Body of pancreas (tissue), 4 donors: ENCODE data around the gene ZPR1. TPM values are rescaled to one million over a fixed set of nuclear protein-coding genes. Genes with fewer than 3 reads are reported as not detected.

Source experiments
- ATAC-seq: fragments of 150-250 bp; one replicate; pipeline ENCODE4 v1.9.1; 2016
- DNase-seq, 4 donors: peaks; one replicate each; pipeline ENCODE4 v3.0.0-alpha.2; 2019
- H3K27ac ChIP-seq, 4 donors: fragments of 200-600 bp; sonication (generic); 1 replicate in 3 of 4; 2 replicates in 1 of 4; pipeline versions ENCODE4 v1.5.1 to v1.6.1; 2016 to 2019; ENCODE audit warnings: mild to moderate bottlenecking in 1 of 4, mixed read lengths in 1 of 4, moderate library complexity in 1 of 4
- H3K27me3 ChIP-seq, 2 donors: fragments of 200-600 bp; sonication (generic); one replicate each; pipeline ENCODE4 v1.6.0; 2016; ENCODE audit warnings: mild to moderate bottlenecking in 1 of 2
- H3K36me3 ChIP-seq, 2 donors: fragments of 200-600 bp; sonication (generic); replicated peaks in 1 of 2; 2 replicates each; pipeline ENCODE4 v1.5.1; 2016; ENCODE audit warnings: low read depth in 2 of 2; ENCODE audit not compliant: insufficient read depth in 1 of 2
- H3K4me1 ChIP-seq: fragments of 200-600 bp; sonication (generic); one replicate; pipeline ENCODE4 v1.6.0; 2016
- H3K4me3 ChIP-seq, 2 donors: fragments of 200-600 bp; sonication (generic); 1 replicate in 1 of 2; 2 replicates in 1 of 2; pipeline ENCODE4 v1.5.1; 2016 to 2019
- H3K9me3 ChIP-seq, 3 donors: fragments of 200-600 bp; sonication (generic); 1 replicate in 2 of 3; 2 replicates in 1 of 3; pipeline ENCODE4 v1.5.1; 2016
- CTCF ChIP-seq, 7 experiments: fragments of 450-650 bp in 4 of 7; fragments of 200-600 bp in 3 of 7; sonication (generic) in 3 of 7; IDR thresholded peaks; one replicate each; pipeline ENCODE4 v1.5.1; 2016 to 2019; ENCODE audit warnings: antibody characterized with exemption in 7 of 7
- POLR2A ChIP-seq, 3 donors: fragments of 450-650 bp; IDR thresholded peaks; one replicate each; pipeline ENCODE4 v1.6.1; 2016; ENCODE audit warnings: antibody characterized with exemption in 3 of 3, mild to moderate bottlenecking in 2 of 3
- WGBS, 2 donors: methylation state at CpG; one replicate each; pipeline ENCODE4 v1.1.5; 2017; 5-methylcytosine and 5-hydroxymethylcytosine counted together
- intact Hi-C: fragments of 100-400 bp; cut with DNase I; formaldehyde crosslinking; loops from one replicate; pipeline ENCODE4 v1.15.1; 2023
- total RNA-seq, 2 donors: library from RNA; depleted of rRNA; stranded (reverse); fragments of >200 nt; gene quantifications; one replicate each; pipeline ENCODE4 v1.1.0, GENCODE V29; 2016

The ZPR1 gene
- total RNA-seq, 2 donors from 2014 or later = 4.3 to 36.6 TPM

DNA sequence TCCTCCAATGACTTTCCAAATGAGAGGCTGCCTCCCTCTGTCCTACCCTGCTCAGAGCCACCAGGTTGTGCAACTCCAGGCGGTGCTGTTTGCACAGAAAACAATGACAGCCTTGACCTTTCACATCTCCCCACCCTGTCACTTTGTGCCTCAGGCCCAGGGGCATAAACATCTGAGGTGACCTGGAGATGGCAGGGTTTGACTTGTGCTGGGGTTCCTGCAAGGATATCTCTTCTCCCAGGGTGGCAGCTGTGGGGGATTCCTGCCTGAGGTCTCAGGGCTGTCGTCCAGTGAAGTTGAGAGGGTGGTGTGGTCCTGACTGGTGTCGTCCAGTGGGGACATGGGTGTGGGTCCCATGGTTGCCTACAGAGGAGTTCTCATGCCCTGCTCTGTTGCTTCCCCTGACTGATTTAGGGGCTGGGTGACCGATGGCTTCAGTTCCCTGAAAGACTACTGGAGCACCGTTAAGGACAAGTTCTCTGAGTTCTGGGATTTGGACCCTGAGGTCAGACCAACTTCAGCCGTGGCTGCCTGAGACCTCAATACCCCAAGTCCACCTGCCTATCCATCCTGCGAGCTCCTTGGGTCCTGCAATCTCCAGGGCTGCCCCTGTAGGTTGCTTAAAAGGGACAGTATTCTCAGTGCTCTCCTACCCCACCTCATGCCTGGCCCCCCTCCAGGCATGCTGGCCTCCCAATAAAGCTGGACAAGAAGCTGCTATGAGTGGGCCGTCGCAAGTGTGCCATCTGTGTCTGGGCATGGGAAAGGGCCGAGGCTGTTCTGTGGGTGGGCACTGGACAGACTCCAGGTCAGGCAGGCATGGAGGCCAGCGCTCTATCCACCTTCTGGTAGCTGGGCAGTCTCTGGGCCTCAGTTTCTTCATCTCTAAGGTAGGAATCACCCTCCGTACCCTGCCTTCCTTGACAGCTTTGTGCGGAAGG is 44.8 kb upstream of the ZPR1 start:
- Histone ChIP-seq H3K36me3 (no peaks in the 10 kb centered on the region), H3K27me3 (no peaks in the 10 kb centered on the region), H3K9me3 (no peaks in the 10 kb centered on the region), H3K4me1 (peaks cover 72% of the 10 kb centered on the region), H3K4me3 (no peak overlapping the region), H3K27ac (no peak overlapping the region)
- TF ChIP-seq CTCF (IDR thresholded peaks at IDR 0.05) = peak in 2 of 7 experiments; percentile 3 to 8
- TF ChIP-seq POLR2A (IDR thresholded peaks at IDR 0.05) = no peak
- intact Hi-C loops = no loop called here
- DNase-seq (peak in 3 of 4 donors; percentile 42 to 73 (median 57)), ATAC-seq (peak; percentile 41)
- 72 to 88% methylated on average over 11 of the region's 13 CpGs for WGBS, 2 donors

DNA sequence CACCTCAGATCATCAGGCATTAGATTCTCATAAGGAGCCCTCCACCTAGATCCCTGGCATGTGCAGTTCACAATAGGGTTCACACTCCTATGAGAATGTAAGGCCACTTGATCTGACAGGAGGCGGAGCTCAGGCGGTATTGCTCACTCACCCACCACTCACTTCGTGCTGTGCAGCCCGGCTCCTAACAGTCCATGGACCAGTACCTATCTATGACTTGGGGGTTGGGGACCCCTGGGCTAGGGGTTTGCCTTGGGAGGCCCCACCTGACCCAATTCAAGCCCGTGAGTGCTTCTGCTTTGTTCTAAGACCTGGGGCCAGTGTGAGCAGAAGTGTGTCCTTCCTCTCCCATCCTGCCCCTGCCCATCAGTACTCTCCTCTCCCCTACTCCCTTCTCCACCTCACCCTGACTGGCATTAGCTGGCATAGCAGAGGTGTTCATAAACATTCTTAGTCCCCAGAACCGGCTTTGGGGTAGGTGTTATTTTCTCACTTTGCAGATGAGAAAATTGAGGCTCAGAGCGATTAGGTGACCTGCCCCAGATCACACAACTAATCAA is 44.0 kb upstream of the ZPR1 start:
- DNase-seq (no peak), ATAC-seq (no peak)
- H3K27me3 ChIP-seq = no peaks in the 10 kb centered on the region
- no peak overlapping the region for H3K4me3 ChIP-seq
- TF ChIP-seq CTCF (IDR thresholded peaks at IDR 0.05) = no peak
- no peak for TF ChIP-seq POLR2A (IDR thresholded peaks at IDR 0.05)
- no peaks in the 10 kb centered on the region for H3K36me3 ChIP-seq
- H3K4me1 ChIP-seq = peaks cover 70% of the 10 kb centered on the region
- intact Hi-C loops = no loop called here
- H3K9me3 ChIP-seq = no peaks in the 10 kb centered on the region
- no peak overlapping the region for H3K27ac ChIP-seq
- WGBS, 2 donors = 73 to 80% methylated on average over 7 of the region's 7 CpGs

DNA sequence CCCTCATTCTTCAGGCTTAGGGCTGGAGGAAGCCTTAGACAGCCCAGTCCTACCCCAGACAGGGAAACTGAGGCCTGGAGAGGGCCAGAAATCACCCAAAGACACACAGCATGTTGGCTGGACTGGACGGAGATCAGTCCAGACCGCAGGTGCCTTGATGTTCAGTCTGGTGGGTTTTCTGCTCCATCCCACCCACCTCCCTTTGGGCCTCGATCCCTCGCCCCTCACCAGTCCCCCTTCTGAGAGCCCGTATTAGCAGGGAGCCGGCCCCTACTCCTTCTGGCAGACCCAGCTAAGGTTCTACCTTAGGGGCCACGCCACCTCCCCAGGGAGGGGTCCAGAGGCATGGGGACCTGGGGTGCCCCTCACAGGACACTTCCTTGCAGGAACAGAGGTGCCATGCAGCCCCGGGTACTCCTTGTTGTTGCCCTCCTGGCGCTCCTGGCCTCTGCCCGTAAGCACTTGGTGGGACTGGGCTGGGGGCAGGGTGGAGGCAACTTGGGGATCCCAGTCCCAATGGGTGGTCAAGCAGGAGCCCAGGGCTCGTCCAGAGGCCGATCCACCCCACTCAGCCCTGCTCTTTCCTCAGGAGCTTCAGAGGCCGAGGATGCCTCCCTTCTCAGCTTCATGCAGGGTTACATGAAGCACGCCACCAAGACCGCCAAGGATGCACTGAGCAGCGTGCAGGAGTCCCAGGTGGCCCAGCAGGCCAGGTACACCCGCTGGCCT is 42.5 kb upstream of the ZPR1 start:
- Histone ChIP-seq H3K4me3 (no peak overlapping the region), H3K9me3 (no peaks in the 10 kb centered on the region), H3K4me1 (peaks cover 55% of the 10 kb centered on the region), H3K36me3 (no peaks in the 10 kb centered on the region), H3K27me3 (no peaks in the 10 kb centered on the region), H3K27ac (no peak overlapping the region)
- TF ChIP-seq CTCF (IDR thresholded peaks at IDR 0.05) = no peak
- TF ChIP-seq POLR2A (IDR thresholded peaks at IDR 0.05) = no peak
- WGBS, 2 donors = 86 to 92% methylated on average over 12 to 14 of the region's 17 CpGs
- intact Hi-C loops = no loop called here
- DNase-seq = peak in 1 of 4 donors; percentile 25
- ATAC-seq = no peak

DNA sequence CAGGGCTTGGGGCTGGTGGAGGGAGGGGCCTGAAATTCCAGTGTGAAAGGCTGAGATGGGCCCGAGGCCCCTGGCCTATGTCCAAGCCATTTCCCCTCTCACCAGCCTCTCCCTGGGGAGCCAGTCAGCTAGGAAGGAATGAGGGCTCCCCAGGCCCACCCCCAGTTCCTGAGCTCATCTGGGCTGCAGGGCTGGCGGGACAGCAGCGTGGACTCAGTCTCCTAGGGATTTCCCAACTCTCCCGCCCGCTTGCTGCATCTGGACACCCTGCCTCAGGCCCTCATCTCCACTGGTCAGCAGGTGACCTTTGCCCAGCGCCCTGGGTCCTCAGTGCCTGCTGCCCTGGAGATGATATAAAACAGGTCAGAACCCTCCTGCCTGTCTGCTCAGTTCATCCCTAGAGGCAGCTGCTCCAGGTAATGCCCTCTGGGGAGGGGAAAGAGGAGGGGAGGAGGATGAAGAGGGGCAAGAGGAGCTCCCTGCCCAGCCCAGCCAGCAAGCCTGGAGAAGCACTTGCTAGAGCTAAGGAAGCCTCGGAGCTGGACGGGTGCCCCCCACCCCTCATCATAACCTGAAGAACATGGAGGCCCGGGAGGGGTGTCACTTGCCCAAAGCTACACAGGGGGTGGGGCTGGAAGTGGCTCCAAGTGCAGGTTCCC is 41.8 kb upstream of the ZPR1 start, which contains the start of gene APOC3:
TSS of gene APOC3 (plus strand) at position 383 of the 659 bp plus-strand sequence. CDS start 676 bp downstream, outside the sequence.
- H3K36me3 ChIP-seq = no peaks in the 10 kb centered on the region
- H3K27ac ChIP-seq = no peak within 1 kb of the TSS
- H3K9me3 ChIP-seq = no peaks in the 10 kb centered on the region
- intact Hi-C loops = no loop called here
- peaks cover 48% of the 10 kb centered on the region for H3K4me1 ChIP-seq
- no peak for TF ChIP-seq POLR2A (IDR thresholded peaks at IDR 0.05)
- H3K4me3 ChIP-seq = no peak within 1 kb of the TSS
- ATAC-seq (no peak), DNase-seq (no peak)
- 79 to 82% methylated on average over 9 of the region's 9 CpGs for WGBS, 2 donors
- no peaks in the 10 kb centered on the region for H3K27me3 ChIP-seq
